Smooth muscle cell (in vitro differentiated cells): ENCODE results near the gene EYS. TPM values are rescaled to one million over a fixed set of nuclear protein-coding genes. Genes with fewer than 3 reads are reported as not detected.

Experiments used
- DNase-seq: peaks from one replicate; lab custom pipeline; 2025; ENCODE audit not compliant: unreplicated experiment; lab: John Stamatoyannopoulos, UW
- H2AFZ ChIP-seq: fragments of 200-600 bp; sonication (generic); 2 replicates; pipeline ENCODE4 v1.6.0; 2016; ENCODE audit warnings: antibody characterized with exemption, low read depth, mild to moderate bottlenecking
- H3F3A ChIP-seq: fragments of 200-600 bp; sonication (generic); 2 replicates; pipeline ENCODE4 v1.6.0; 2017; ENCODE audit warnings: antibody characterized with exemption, low read depth
- H3K27ac ChIP-seq: fragments of 200-600 bp; sonication (generic); 2 replicates; pipeline ENCODE4 v1.5.1; 2016; ENCODE audit warnings: low read depth, mild to moderate bottlenecking
- H3K27me3 ChIP-seq: fragments of 200-600 bp; sonication (generic); 2 replicates; pipeline ENCODE4 v1.6.1; 2016; ENCODE audit warnings: low read depth, mild to moderate bottlenecking
- H3K36me3 ChIP-seq: fragments of 200-600 bp; sonication (generic); 2 replicates; pipeline ENCODE4 v1.5.1; 2016; ENCODE audit warnings: low read depth
- H3K4me1 ChIP-seq: fragments of 200-600 bp; sonication (generic); 2 replicates; pipeline ENCODE4 v1.5.1; 2016; ENCODE audit warnings: low read depth
- H3K4me2 ChIP-seq: fragments of 200-600 bp; sonication (generic); 2 replicates; pipeline ENCODE4 v1.6.0; 2016; ENCODE audit warnings: mild to moderate bottlenecking
- H3K4me3 ChIP-seq: fragments of 200-600 bp; sonication (generic); 2 replicates; pipeline ENCODE4 v1.5.1; 2016; ENCODE audit warnings: mild to moderate bottlenecking
- H3K79me2 ChIP-seq: fragments of 200-600 bp; sonication (generic); 2 replicates; pipeline ENCODE4 v1.6.0; 2016; ENCODE audit warnings: low read depth, mild to moderate bottlenecking
- H3K9ac ChIP-seq: fragments of 200-600 bp; sonication (generic); 2 replicates; pipeline ENCODE4 v1.6.0; 2016; ENCODE audit warnings: low read depth
- H3K9me3 ChIP-seq: fragments of 200-600 bp; sonication (generic); replicated peaks from 2 replicates; pipeline ENCODE4 v1.5.1; 2016; ENCODE audit warnings: low read depth
- H4K20me1 ChIP-seq: fragments of 200-600 bp; sonication (generic); 2 replicates; pipeline ENCODE4 v1.6.0; 2016; ENCODE audit warnings: low read depth
- WGBS: methylation state at CpG from one replicate; pipeline ENCODE4 v1.1.7; 2016; ENCODE audit warnings: low lambda C conversion rate; 5-methylcytosine and 5-hydroxymethylcytosine counted together
- polyA plus RNA-seq: library from polyadenylated mRNA; unstranded; fragments of >200 nt; fragmentation: Nextera tagmentation; extraction: Ambion mirVana; gene quantifications from 2 replicates; pipeline ENCODE4 v1.2.1, GENCODE V29; 2016
- total RNA-seq: library from RNA; depleted of rRNA; stranded (reverse); fragments of >200 nt; gene quantifications from 2 replicates; pipeline ENCODE4 v1.2.3, GENCODE V29; 2014
- TF ChIP-seq, protein P1 (sequence below): fragments of 200-600 bp; sonication (generic); IDR thresholded peaks from 2 replicates; pipeline ENCODE4 v1.5.1; 2017; ENCODE audit warnings: borderline replicate concordance, mild to moderate bottlenecking, antibody characterized with exemption; ENCODE audit not compliant: insufficient read depth, poor library complexity, severe bottlenecking

EYS gene
- total and polyA plus RNA-seq, 2 experiments from 2014 or later = 0.07 to 0.18 TPM

DNA sequence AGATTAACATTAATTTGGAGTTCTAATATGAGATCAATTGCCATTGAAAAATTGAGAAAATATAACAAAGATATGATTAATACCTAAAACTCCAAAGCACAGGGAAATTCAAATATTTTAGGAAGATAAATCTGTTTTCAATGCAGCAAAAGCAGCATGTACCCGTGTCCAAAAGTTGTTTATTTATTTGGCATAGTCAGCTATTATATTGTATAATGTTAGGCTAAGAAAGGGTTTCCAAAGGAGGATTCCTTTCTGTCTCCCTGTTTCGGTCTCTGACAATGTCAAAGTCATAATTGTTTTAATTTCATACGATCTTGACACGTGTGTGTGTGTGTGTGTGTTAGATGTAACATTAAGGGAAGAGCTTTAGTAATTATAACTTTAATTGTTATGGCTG is 914.5 kb downstream of the EYS start:
- TF ChIP-seq, protein P1, sequence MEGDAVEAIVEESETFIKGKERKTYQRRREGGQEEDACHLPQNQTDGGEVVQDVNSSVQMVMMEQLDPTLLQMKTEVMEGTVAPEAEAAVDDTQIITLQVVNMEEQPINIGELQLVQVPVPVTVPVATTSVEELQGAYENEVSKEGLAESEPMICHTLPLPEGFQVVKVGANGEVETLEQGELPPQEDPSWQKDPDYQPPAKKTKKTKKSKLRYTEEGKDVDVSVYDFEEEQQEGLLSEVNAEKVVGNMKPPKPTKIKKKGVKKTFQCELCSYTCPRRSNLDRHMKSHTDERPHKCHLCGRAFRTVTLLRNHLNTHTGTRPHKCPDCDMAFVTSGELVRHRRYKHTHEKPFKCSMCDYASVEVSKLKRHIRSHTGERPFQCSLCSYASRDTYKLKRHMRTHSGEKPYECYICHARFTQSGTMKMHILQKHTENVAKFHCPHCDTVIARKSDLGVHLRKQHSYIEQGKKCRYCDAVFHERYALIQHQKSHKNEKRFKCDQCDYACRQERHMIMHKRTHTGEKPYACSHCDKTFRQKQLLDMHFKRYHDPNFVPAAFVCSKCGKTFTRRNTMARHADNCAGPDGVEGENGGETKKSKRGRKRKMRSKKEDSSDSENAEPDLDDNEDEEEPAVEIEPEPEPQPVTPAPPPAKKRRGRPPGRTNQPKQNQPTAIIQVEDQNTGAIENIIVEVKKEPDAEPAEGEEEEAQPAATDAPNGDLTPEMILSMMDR = no peak
- no peak overlapping the region for H2AFZ ChIP-seq
- no peaks in the 10 kb centered on the region for H3K79me2 ChIP-seq
- DNase-seq = no peak
- no peaks in the 10 kb centered on the region for H3K36me3 ChIP-seq
- H3K9ac ChIP-seq = no peak overlapping the region
- no peaks in the 10 kb centered on the region for H3K4me1 ChIP-seq
- H3K9me3 ChIP-seq = no peaks in the 10 kb centered on the region
- H3K27ac ChIP-seq = no peak overlapping the region
- H3F3A ChIP-seq = no peaks in the 10 kb centered on the region
- H4K20me1 ChIP-seq = no peaks in the 10 kb centered on the region
- no peak overlapping the region for H3K4me3 ChIP-seq
- no peaks in the 10 kb centered on the region for H3K27me3 ChIP-seq
- no peak overlapping the region for H3K4me2 ChIP-seq
- 79% methylated on average over 4 of the region's 4 CpGs for WGBS

GRCh38 chr6:64789476-64789875 is 917.5 kb downstream of the EYS start:
- Histone ChIP-seq H4K20me1 (no peaks in the 10 kb centered on the region), H3K4me2 (no peak overlapping the region), H3K36me3 (no peaks in the 10 kb centered on the region), H3K9me3 (no peaks in the 10 kb centered on the region), H3K4me3 (no peak overlapping the region), H2AFZ (no peak overlapping the region), H3K79me2 (no peaks in the 10 kb centered on the region), H3K4me1 (no peaks in the 10 kb centered on the region), H3K27me3 (no peaks in the 10 kb centered on the region), H3F3A (no peaks in the 10 kb centered on the region), H3K9ac (no peak overlapping the region), H3K27ac (no peak overlapping the region)
- 94% methylated on average over 3 of the region's 3 CpGs for WGBS
- TF ChIP-seq, protein P1 = no peak
- no peak for DNase-seq

- WGBS = 48% methylated on average over 2 of the region's 2 CpGs
- Histone ChIP-seq H2AFZ (no peak overlapping the region), H3K4me2 (no peak overlapping the region), H3K4me3 (no peak overlapping the region), H3F3A (no peaks in the 10 kb centered on the region), H3K4me1 (no peaks in the 10 kb centered on the region), H3K79me2 (no peaks in the 10 kb centered on the region), H3K27me3 (no peaks in the 10 kb centered on the region), H3K9ac (no peak overlapping the region), H3K36me3 (no peaks in the 10 kb centered on the region), H3K9me3 (no peaks in the 10 kb centered on the region), H3K27ac (no peak overlapping the region), H4K20me1 (no peaks in the 10 kb centered on the region)
- TF ChIP-seq, protein P1 = no peak
- DNase-seq = no peak
Observed at GRCh38 chr6:64786736-64787135, 920.3 kb downstream of the EYS start.

DNA sequence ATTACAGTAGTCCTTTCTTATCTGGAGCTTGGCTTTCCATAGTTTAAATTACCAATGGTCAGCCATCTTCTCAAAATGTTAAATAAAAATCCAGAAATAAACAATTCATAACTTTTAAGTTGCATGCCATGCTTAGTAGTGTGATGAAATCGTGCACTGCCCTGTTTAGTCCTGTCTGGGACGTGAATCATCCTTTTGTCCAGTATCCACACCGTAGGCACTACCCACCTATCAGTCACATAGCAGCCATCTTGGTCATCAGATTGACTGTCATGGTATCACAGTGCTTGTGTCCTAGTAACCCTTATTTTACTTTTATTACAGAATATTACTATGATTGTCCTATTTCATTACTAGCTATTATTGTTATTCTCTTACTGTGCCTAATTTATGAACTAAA is 924.1 kb downstream of the EYS start:
- Histone ChIP-seq H3F3A (no peaks in the 10 kb centered on the region), H3K36me3 (no peaks in the 10 kb centered on the region), H2AFZ (no peak overlapping the region), H3K4me1 (no peaks in the 10 kb centered on the region), H3K4me3 (no peak overlapping the region), H3K9me3 (peaks cover 5% of the 10 kb centered on the region), H3K4me2 (no peak overlapping the region), H3K27ac (no peak overlapping the region), H3K79me2 (no peaks in the 10 kb centered on the region), H4K20me1 (no peaks in the 10 kb centered on the region), H3K9ac (no peak overlapping the region), H3K27me3 (no peaks in the 10 kb centered on the region)
- TF ChIP-seq, protein P1 = no peak
- 86% methylated on average over 3 of the region's 3 CpGs for WGBS
- DNase-seq = no peak
